ENCODE results near the gene DIDO1.
"Not testable (repeated sequence)": the region's sequence is repeated elsewhere in the genome, so short reads cannot be mapped to it uniquely, and the experiment has no call there.

DIDO1 gene

DNA sequence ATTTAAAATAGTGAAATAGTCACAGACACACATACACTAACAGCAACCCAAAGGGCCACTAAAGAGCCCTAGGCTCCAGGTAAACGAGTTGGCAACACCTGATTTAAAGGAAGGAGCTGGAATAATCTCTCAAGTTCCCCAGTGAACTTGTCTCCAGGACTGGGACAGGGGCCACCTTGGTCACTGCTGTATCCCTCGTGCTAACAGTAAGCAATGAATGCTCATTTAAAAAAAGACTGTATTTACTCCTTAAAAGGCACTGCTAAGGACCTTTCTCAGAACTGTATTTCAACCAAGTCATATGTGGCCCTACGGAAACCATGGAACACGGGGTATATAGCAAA lies 1.3 kb downstream of the DIDO1 start:
- H3K4me1 ChIP-seq (ENCODE audit: control insufficient read depth, insufficient read depth, low read length, poor library complexity, severe bottlenecking), result peaks cover 53% of the 10 kb centered on the region
- peaks cover 4% of the 10 kb centered on the region for H3K36me3 ChIP-seq (ENCODE audit: control insufficient read depth, insufficient read depth, low read length)
- WGBS, 2 experiments (ENCODE audit: insufficient coverage in 2 of 2), result 32 to 33% methylated on average over 2 to 4 of the region's 4 CpGs
- H3K27ac ChIP-seq (ENCODE audit: low read depth, low read length, severe bottlenecking), result peak overlapping the region; percentile 51
- H3K9me3 ChIP-seq (ENCODE audit: control insufficient read depth, low read length), result no peaks in the 10 kb centered on the region
- peak overlapping the region; percentile 71 for H3K4me3 ChIP-seq (ENCODE audit: extremely low read depth, insufficient read depth, low read length, poor library complexity, severe bottlenecking)

DNA sequence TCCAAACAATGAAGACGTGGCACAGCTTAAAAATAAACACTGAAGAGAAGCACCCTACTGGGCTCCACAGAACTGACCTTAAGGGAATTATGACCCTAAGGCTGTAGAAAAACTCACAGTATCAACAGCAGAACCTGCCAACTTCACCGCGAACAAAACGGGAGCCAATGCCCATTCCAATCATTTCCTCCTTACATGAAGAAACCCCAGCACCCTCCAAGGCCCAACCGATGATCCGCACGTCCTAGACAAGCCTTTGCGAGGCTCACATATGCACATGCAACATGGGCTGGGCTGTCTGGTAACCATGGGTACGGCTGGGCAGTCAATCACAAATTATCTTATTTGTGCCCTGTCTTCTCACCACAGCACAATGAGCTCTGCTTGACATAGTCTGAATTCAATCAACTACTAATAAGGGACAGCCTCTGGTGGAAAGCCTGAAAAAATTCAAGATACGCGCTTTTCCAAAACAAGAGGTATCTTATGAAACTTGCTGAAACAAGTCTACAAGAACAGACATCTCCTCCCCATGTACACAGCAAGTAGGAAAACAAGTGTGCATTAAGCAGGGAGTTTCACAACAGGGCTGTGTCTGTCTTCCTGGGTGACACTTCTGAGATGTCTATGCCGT lies 1.7 kb downstream of the DIDO1 start:
- Histone ChIP-seq H3K27ac (ENCODE audit: low read depth, low read length, severe bottlenecking) (peak overlapping the region; percentile 50), H3K9me3 (ENCODE audit: control insufficient read depth, low read length) (no peaks in the 10 kb centered on the region), H3K36me3 (ENCODE audit: control insufficient read depth, insufficient read depth, low read length) (peaks cover 4% of the 10 kb centered on the region), H3K4me3 (ENCODE audit: extremely low read depth, insufficient read depth, low read length, poor library complexity, severe bottlenecking) (peak overlapping the region; percentile 71), H3K4me1 (ENCODE audit: control insufficient read depth, insufficient read depth, low read length, poor library complexity, severe bottlenecking) (peaks cover 55% of the 10 kb centered on the region)
- 63 to 69% methylated on average over 8 to 9 of the region's 12 CpGs for WGBS, 2 experiments (ENCODE audit: insufficient coverage in 2 of 2)

DNA sequence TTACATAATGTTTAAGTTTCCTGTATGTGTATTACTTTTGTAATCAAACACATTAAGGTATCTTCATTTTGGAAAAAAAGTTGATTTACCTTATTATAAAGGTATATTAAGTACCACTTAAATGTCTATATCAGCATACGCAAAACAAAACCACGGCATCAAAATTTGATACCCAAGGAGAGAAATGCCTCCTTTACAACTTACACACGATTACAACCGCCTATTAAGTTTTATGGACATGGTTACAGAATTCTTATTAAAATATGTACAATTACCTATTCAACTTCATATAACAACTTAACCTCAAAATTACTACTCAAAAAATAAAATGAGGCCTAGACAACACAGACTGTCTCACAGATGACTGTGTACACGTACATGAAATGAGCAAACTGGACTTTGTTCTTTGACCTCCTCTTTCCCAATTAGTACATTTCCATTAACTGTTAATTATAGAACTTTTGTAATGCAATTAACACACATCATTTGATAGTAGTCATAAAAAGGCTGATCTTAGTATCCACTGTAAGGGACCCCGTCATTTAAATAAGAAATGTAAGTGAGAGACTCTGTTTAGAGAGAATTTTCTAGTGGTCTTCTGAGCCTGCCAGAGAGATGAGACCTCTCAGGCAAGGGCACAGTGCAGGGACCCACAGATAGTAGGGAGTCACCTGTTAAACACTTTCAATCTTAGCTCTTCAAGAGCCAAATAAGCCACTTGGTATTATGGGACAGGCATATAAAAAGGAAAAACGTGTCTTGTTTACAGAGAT lies 2.5 kb downstream of the DIDO1 start:
- Histone ChIP-seq H3K9me3 (ENCODE audit: control insufficient read depth, low read length) (no peaks in the 10 kb centered on the region), H3K4me3 (ENCODE audit: extremely low read depth, insufficient read depth, low read length, poor library complexity, severe bottlenecking) (no peak overlapping the region), H3K27ac (ENCODE audit: low read depth, low read length, severe bottlenecking) (peak overlapping the region; percentile 50), H3K4me1 (ENCODE audit: control insufficient read depth, insufficient read depth, low read length, poor library complexity, severe bottlenecking) (peaks cover 51% of the 10 kb centered on the region), H3K36me3 (ENCODE audit: control insufficient read depth, insufficient read depth, low read length) (peaks cover 4% of the 10 kb centered on the region)
- 44 to 60% methylated on average over 1 to 2 of the region's 7 CpGs for WGBS, 2 experiments (ENCODE audit: insufficient coverage in 2 of 2)

DNA sequence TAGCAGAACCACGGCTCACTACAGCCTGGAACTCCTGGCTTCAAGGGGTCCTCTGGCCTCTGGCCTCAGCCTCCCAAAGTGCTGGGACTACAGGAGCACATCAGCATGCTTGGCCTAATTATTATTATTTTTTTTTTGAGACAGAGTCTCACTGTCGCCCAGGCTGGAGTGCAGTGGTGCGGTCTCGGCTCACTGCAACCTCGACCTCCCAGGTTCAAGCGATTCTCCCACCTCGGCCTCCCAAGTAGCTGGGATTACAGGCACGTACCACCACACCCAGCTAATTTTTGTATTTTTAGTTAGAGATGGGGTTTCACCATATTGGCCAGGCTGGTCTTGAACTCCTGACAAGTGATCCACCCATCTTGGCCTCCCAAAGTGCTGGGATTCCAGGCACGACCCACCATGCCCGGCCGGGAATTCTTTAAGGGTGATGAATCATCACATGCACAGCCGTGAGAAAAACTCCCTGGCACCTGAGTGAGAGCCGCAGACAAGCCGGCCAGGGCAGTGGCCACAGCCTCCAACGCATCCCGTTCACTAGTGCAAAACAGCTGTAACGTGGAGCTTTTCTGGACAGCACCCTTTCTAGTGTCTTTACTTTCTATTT lies 3.1 kb downstream of the DIDO1 start:
- H3K4me3 ChIP-seq (ENCODE audit: extremely low read depth, insufficient read depth, low read length, poor library complexity, severe bottlenecking); H3K36me3 ChIP-seq (ENCODE audit: control insufficient read depth, insufficient read depth, low read length); H3K9me3 ChIP-seq (ENCODE audit: control insufficient read depth, low read length): not testable (repeated sequence)
- Histone ChIP-seq H3K27ac (ENCODE audit: low read depth, low read length, severe bottlenecking) (peak overlapping the region; percentile 25), H3K4me1 (ENCODE audit: control insufficient read depth, insufficient read depth, low read length, poor library complexity, severe bottlenecking) (peaks cover 57% of the 10 kb centered on the region)
- 68 to 76% methylated on average over 9 to 11 of the region's 17 CpGs for WGBS, 2 experiments (ENCODE audit: insufficient coverage in 2 of 2)

DNA sequence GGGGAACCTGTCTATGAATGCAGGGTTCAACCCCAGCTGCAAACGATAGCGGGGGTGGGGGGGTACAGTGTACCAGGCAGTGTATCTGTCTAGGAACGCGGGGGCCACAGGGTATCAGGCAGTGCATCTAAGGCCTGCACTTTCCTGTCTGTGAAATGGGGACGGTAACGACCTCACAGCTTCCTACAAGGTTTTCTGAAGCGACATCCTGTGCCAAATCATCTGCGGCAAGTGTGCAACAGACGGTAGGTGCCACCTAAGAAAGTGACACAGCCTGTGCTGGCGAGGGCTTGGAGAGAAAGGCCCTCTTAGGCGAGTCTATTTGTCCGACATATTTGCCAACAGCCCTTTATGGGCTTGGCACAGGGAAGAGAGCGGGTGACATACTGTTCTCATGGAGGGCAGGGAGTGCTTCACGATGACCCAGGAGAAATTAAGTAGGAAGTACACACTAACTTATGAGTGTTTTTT lies 3.8 kb downstream of the DIDO1 start:
- peaks cover 2% of the 10 kb centered on the region for H3K36me3 ChIP-seq (ENCODE audit: control insufficient read depth, insufficient read depth, low read length)
- no peak overlapping the region for H3K4me3 ChIP-seq (ENCODE audit: extremely low read depth, insufficient read depth, low read length, poor library complexity, severe bottlenecking)
- no peaks in the 10 kb centered on the region for H3K9me3 ChIP-seq (ENCODE audit: control insufficient read depth, low read length)
- 94 to 96% methylated on average over 12 to 13 of the region's 14 CpGs for WGBS, 2 experiments (ENCODE audit: insufficient coverage in 2 of 2)
- H3K4me1 ChIP-seq (ENCODE audit: control insufficient read depth, insufficient read depth, low read length, poor library complexity, severe bottlenecking), result peaks cover 62% of the 10 kb centered on the region
- peak overlapping the region; percentile 5 for H3K27ac ChIP-seq (ENCODE audit: low read depth, low read length, severe bottlenecking)

DNA sequence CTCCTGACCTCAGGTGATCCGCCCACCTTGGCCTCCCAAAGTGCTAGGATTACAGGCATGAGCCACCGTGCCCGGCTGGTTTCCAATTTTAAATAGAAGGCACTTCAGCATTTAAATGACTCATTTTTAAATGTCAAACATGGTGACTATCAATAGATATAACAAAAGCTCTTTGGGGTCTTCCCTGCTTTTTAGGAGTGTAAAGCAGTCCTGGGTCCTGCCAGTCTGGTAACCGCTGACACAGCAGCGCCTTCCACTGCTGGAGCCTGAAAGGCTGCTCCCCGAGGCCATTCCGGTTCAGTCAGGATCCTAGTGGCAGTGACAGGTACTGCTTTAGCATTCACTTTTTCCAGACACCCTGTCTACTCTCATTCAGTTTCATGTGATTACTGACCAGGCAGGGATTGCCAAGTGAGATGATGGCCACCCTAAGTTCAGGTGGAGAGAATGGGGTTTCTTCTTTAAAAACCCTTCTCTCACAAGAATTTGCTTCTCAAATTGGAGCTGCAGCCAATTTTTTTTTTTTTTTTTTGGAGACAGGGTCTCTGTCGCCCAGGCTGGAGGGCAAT lies 5.1 kb downstream of the DIDO1 start:
- 51 to 69% methylated on average over 4 to 5 of the region's 8 CpGs for WGBS, 2 experiments (ENCODE audit: insufficient coverage in 2 of 2)
- H3K27ac ChIP-seq (ENCODE audit: low read depth, low read length, severe bottlenecking), result peak overlapping the region; percentile 16
- no peaks in the 10 kb centered on the region for H3K9me3 ChIP-seq (ENCODE audit: control insufficient read depth, low read length)
- H3K36me3 ChIP-seq (ENCODE audit: control insufficient read depth, insufficient read depth, low read length), result no peaks in the 10 kb centered on the region
- H3K4me3 ChIP-seq (ENCODE audit: extremely low read depth, insufficient read depth, low read length, poor library complexity, severe bottlenecking), result no peak overlapping the region
- peaks cover 65% of the 10 kb centered on the region for H3K4me1 ChIP-seq (ENCODE audit: control insufficient read depth, insufficient read depth, low read length, poor library complexity, severe bottlenecking)

DNA sequence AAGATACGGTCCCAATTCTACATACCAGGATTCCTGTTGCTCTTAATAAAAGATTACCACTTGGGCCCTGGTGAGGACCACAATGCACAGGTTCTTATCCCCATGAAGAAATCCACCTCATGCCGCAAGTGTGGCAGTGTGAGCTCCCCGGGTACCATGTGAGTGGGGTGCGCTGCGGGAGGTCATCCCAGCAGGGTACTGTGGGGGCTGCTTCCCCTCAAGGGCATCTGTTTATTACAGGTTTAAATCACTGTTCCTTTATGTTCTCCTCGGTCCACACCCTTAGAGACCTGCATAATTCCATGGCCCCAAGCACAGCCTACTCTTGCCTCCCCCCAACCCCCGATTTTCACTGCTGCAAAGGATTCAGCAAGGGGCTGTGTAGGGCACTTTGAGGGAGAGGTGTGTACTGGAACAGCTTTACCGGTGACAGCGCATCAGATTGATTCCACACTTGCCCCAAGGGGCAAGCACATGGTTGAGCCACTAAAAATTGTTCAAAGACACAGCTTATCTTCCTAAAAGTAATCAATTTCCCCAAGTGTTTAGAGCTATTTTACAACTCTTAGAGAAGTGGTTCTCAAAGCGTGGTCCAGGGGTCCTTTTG lies 6.2 kb downstream of the DIDO1 start:
- Histone ChIP-seq H3K36me3 (ENCODE audit: control insufficient read depth, insufficient read depth, low read length) (no peaks in the 10 kb centered on the region), H3K4me3 (ENCODE audit: extremely low read depth, insufficient read depth, low read length, poor library complexity, severe bottlenecking) (no peak overlapping the region), H3K9me3 (ENCODE audit: control insufficient read depth, low read length) (no peaks in the 10 kb centered on the region), H3K4me1 (ENCODE audit: control insufficient read depth, insufficient read depth, low read length, poor library complexity, severe bottlenecking) (peaks cover 67% of the 10 kb centered on the region), H3K27ac (ENCODE audit: low read depth, low read length, severe bottlenecking) (peak overlapping the region; percentile 29)
- WGBS, 2 experiments (ENCODE audit: insufficient coverage in 2 of 2), result 89% methylated on average over 3 to 7 of the region's 10 CpGs

DNA sequence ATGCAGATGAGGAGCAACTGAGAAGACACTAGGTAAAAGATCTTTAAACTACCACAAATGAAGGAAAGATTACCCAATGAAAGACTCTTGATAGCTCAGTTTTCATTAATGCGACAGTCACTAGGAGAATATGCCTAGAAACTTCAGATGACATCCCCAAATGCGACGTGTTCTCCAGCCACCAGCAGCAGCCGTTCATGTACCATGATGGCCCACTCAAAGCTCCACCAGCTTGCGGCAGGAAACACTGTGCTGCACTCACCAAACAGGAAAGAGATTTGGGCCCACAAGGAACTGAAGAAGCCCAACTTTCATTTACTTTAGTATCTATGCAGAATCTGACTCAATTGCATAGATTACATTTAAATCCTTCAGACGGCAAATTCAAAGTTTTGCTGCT lies 7.5 kb downstream of the DIDO1 start:
- Histone ChIP-seq H3K4me3 (ENCODE audit: extremely low read depth, insufficient read depth, low read length, poor library complexity, severe bottlenecking) (no peak overlapping the region), H3K36me3 (ENCODE audit: control insufficient read depth, insufficient read depth, low read length) (peaks cover 6% of the 10 kb centered on the region), H3K4me1 (ENCODE audit: control insufficient read depth, insufficient read depth, low read length, poor library complexity, severe bottlenecking) (peaks cover 62% of the 10 kb centered on the region), H3K27ac (ENCODE audit: low read depth, low read length, severe bottlenecking) (no peak overlapping the region), H3K9me3 (ENCODE audit: control insufficient read depth, low read length) (no peaks in the 10 kb centered on the region)
- WGBS, 2 experiments (ENCODE audit: insufficient coverage in 2 of 2), result 89 to 92% methylated on average over 5 to 6 of the region's 6 CpGs

DNA sequence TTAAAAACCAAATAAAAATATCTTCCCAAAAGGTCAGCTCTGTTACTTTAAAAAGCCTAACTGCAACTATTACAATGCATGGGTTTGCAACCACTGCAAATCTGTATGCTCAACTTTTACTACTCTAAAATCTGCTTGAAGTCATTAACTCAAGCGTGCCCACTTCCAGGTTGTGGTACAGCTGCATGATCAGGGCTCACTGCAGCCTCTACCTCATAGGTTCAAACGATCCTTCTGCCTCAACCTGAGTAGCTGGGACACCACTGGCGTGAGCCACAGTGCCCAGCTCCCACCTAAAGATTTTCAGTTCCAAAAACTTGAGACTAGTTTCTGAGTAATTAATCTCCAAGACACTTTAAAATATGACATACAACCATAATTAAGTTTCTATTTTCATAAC lies 8.2 kb downstream of the DIDO1 start:
- Histone ChIP-seq H3K4me3 (ENCODE audit: extremely low read depth, insufficient read depth, low read length, poor library complexity, severe bottlenecking) (no peak overlapping the region), H3K36me3 (ENCODE audit: control insufficient read depth, insufficient read depth, low read length) (peaks cover 13% of the 10 kb centered on the region), H3K27ac (ENCODE audit: low read depth, low read length, severe bottlenecking) (no peak overlapping the region), H3K4me1 (ENCODE audit: control insufficient read depth, insufficient read depth, low read length, poor library complexity, severe bottlenecking) (peaks cover 55% of the 10 kb centered on the region), H3K9me3 (ENCODE audit: control insufficient read depth, low read length) (no peaks in the 10 kb centered on the region)
- WGBS, 2 experiments (ENCODE audit: insufficient coverage in 2 of 2), result 76 to 78% methylated on average over 3 of the region's 3 CpGs

DNA sequence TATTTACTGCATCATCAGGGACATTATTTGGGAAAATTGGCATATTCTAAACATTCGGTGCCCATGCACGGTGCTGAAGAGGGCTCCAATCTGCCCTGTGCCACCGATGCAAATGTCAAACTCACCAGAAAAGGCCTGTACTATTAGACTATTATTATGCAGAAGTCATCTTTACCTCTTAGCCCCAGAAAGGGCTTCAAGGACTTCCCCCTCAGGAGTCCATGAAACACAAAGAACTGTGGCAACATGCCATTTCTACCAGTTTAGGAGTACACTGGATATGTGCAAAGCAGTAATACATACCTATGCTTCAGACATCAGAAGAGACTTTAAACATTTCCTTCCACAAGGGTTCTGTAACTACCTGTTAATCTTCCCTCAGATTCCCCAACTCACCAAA lies 8.6 kb downstream of the DIDO1 start:
- Histone ChIP-seq H3K4me3 (ENCODE audit: extremely low read depth, insufficient read depth, low read length, poor library complexity, severe bottlenecking) (no peak overlapping the region), H3K4me1 (ENCODE audit: control insufficient read depth, insufficient read depth, low read length, poor library complexity, severe bottlenecking) (peaks cover 52% of the 10 kb centered on the region), H3K27ac (ENCODE audit: low read depth, low read length, severe bottlenecking) (no peak overlapping the region), H3K9me3 (ENCODE audit: control insufficient read depth, low read length) (no peaks in the 10 kb centered on the region), H3K36me3 (ENCODE audit: control insufficient read depth, insufficient read depth, low read length) (peaks cover 17% of the 10 kb centered on the region)
- WGBS, 2 experiments (ENCODE audit: insufficient coverage in 2 of 2), result 41 to 74% methylated on average over 2 to 3 of the region's 3 CpGs

All from mesodermal cell (in vitro differentiated cells).